ENCODE data around the gene MRC1. TPM values are rescaled to one million over a fixed set of nuclear protein-coding genes. Genes with fewer than 3 reads are reported as not detected.

MRC1 gene
- total and polyA plus RNA-seq, 2 donors from 2014 or later, result 3.4 to 67.8 TPM

DNA sequence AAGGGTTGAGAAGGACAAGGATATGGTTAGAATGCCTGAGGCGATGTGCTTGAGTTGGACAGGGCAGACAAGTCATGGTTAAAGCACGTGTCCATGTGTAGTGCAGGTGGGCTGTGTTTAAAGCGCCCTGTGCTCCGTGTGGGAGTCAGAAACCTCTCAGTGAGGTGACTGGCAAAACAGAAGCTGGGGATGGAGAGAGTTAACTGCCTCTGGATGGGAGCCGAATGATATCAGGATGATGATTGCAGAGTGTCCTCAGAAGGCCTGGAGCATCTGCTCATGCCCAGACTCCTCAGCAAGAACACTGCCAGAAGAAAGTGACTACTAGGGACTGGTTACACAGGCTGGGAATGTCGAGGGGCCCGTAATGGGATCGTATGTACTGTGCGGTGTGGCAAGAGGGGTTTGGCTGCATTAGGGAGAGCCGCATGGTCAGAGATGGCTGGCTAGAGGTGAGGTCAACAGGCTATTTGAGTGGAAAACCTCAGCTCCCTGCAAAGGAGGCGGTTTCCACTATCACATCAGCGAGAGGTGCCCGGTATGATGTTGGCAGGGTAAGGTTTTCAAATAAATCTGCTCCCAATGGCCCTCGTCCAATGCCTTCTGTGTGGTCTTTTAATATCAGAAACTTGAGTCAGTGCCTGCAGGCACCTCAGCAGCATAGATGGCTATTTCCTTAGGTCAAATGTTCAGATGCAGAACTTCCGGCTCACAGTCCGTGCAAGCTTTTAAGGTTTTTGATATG, 26.1 kb upstream of the MRC1 start:
- H3K4me1 ChIP-seq (ENCODE audit: control insufficient read depth in 2 of 3, insufficient read depth in 2 of 3, low read depth in 1 of 3, low read length in 3 of 3), result peaks cover 0 to 2% (median 0%) of the 10 kb centered on the region in 3 donors
- FAIRE-seq, result no peak
- peak in 3 of 5 donors; percentile 15 to 64 (median 26) for DNase-seq
- no peak overlapping the region for H3K9ac ChIP-seq (ENCODE audit: low read length in 3 of 3)
- H3K27ac ChIP-seq (ENCODE audit: low read depth in 2 of 2, low read length in 2 of 2), result no peak overlapping the region
- no peaks in the 10 kb centered on the region for H3K36me3 ChIP-seq (ENCODE audit: control insufficient read depth in 2 of 3, insufficient read depth in 3 of 3, low read length in 3 of 3)
- H3K9me3 ChIP-seq (ENCODE audit: control insufficient read depth in 2 of 3, insufficient read depth in 1 of 3, low read length in 3 of 3), result no peaks in the 10 kb centered on the region
- H3K4me3 ChIP-seq (ENCODE audit: low read length in 3 of 3), result no peak overlapping the region
- intact Hi-C loops (cut with DNase I), result no loop called here
- TF ChIP-seq, protein P1, sequence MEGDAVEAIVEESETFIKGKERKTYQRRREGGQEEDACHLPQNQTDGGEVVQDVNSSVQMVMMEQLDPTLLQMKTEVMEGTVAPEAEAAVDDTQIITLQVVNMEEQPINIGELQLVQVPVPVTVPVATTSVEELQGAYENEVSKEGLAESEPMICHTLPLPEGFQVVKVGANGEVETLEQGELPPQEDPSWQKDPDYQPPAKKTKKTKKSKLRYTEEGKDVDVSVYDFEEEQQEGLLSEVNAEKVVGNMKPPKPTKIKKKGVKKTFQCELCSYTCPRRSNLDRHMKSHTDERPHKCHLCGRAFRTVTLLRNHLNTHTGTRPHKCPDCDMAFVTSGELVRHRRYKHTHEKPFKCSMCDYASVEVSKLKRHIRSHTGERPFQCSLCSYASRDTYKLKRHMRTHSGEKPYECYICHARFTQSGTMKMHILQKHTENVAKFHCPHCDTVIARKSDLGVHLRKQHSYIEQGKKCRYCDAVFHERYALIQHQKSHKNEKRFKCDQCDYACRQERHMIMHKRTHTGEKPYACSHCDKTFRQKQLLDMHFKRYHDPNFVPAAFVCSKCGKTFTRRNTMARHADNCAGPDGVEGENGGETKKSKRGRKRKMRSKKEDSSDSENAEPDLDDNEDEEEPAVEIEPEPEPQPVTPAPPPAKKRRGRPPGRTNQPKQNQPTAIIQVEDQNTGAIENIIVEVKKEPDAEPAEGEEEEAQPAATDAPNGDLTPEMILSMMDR (IDR thresholded peaks at IDR 0.05; ENCODE audit: borderline replicate concordance, extremely low read depth, insufficient read depth), result no peak
- no peaks in the 10 kb centered on the region for H3K27me3 ChIP-seq (ENCODE audit: control insufficient read depth, insufficient read depth, low read length)

DNA sequence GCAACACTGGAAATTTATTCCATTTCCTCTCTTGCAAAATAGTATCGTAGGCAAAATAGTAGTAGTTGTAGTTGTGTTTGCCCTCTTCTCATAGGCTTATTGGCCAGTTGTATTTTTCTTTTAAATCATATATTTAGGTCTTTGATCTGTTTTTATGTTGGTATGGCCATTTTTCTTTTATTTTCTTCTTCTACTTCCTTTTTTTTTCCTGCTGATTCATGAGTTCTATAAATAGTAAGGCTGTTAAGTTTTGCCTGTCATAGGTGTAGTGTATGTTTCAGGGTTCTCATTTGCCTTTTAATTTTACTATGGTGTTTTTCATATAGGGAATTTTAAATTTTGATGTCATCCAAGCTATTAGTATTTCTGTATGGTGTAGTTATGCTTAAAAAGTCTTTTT, 25.4 kb upstream of the MRC1 start:
- Histone ChIP-seq H3K27me3 (ENCODE audit: control insufficient read depth, insufficient read depth, low read length) (no peaks in the 10 kb centered on the region), H3K27ac (ENCODE audit: low read depth in 2 of 2, low read length in 2 of 2) (no peak overlapping the region), H3K4me3 (ENCODE audit: low read length in 3 of 3) (no peak overlapping the region), H3K9me3 (ENCODE audit: control insufficient read depth in 2 of 3, insufficient read depth in 1 of 3, low read length in 3 of 3) (no peaks in the 10 kb centered on the region), H3K4me1 (ENCODE audit: control insufficient read depth in 2 of 3, insufficient read depth in 2 of 3, low read depth in 1 of 3, low read length in 3 of 3) (peaks cover 0 to 2% (median 0%) of the 10 kb centered on the region in 3 donors), H3K36me3 (ENCODE audit: control insufficient read depth in 2 of 3, insufficient read depth in 3 of 3, low read length in 3 of 3) (no peaks in the 10 kb centered on the region), H3K9ac (ENCODE audit: low read length in 3 of 3) (no peak overlapping the region)
- FAIRE-seq (no peak), DNase-seq (no peak)
- TF ChIP-seq, protein P1 (IDR thresholded peaks at IDR 0.05; ENCODE audit: borderline replicate concordance, extremely low read depth, insufficient read depth), result no peak
- intact Hi-C loops (cut with DNase I), result no loop called here

DNA sequence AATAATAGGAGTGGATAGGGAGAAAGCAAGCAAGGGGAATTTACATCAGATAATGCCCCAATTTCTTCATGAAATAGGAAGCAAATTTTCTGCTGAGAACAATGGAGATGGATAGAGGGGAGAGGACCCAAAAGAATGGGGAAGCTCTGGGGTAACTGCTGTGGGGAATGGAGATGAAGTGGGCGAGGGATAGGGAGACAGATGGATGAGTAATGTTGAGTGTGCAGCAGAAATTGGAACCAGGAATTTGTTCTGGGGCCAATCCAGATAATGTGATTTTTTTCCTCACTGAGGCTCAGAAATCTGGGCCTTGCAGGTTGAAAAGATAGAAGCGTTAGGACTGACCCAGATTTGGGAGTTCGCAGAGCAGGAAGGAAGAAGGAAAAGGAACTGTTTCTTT, 24.5 kb upstream of the MRC1 start:
- FAIRE-seq (no peak), DNase-seq (no peak)
- TF ChIP-seq, protein P1 (IDR thresholded peaks at IDR 0.05; ENCODE audit: borderline replicate concordance, extremely low read depth, insufficient read depth), result no peak
- no peak overlapping the region for H3K4me3 ChIP-seq (ENCODE audit: low read length in 3 of 3)
- H3K9me3 ChIP-seq (ENCODE audit: control insufficient read depth in 2 of 3, insufficient read depth in 1 of 3, low read length in 3 of 3), result no peaks in the 10 kb centered on the region
- peaks cover 0 to 2% (median 0%) of the 10 kb centered on the region in 3 donors for H3K4me1 ChIP-seq (ENCODE audit: control insufficient read depth in 2 of 3, insufficient read depth in 2 of 3, low read depth in 1 of 3, low read length in 3 of 3)
- no peaks in the 10 kb centered on the region for H3K36me3 ChIP-seq (ENCODE audit: control insufficient read depth in 2 of 3, insufficient read depth in 3 of 3, low read length in 3 of 3)
- intact Hi-C loops (cut with DNase I), result no loop called here
- H3K27me3 ChIP-seq (ENCODE audit: control insufficient read depth, insufficient read depth, low read length), result no peaks in the 10 kb centered on the region
- H3K27ac ChIP-seq (ENCODE audit: low read depth in 2 of 2, low read length in 2 of 2), result no peak overlapping the region
- no peak overlapping the region for H3K9ac ChIP-seq (ENCODE audit: low read length in 3 of 3)
